K562 (cell line): Measurements from ENCODE around the gene LETM1. TPM values are rescaled to one million over a fixed set of nuclear protein-coding genes. Genes with fewer than 3 reads are reported as not detected.
A peak's percentile ranks its signal among the peaks of the same experiment; 100 is the strongest.

Experiments used
- AFF1 ChIP-seq, 2 experiments: fragments of 450-650 bp; IDR thresholded peaks; 2 replicates each; pipeline ENCODE4 v1.6.1; 2018; ENCODE audit warnings: mild to moderate bottlenecking in 2 of 2, low read depth in 1 of 2; ENCODE audit not compliant: partially characterized antibody in 2 of 2
- BHLHE40 ChIP-seq: IDR thresholded peaks from 2 replicates; pipeline ENCODE4 v1.6.1; 2011; ENCODE audit warnings: low read length, improper control_type of control experiment
- CHAMP1 ChIP-seq: fragments of 450-650 bp; IDR thresholded peaks from 2 replicates; pipeline ENCODE4 v1.6.1; 2016; ENCODE audit warnings: mild to moderate bottlenecking
- KLF1 ChIP-seq: fragments of 450-650 bp; IDR thresholded peaks from 2 replicates; pipeline ENCODE4 v1.6.1; 2016; ENCODE audit warnings: missing genetic modification characterization, missing compliant biosample characterization
- MLLT1 ChIP-seq, 2 experiments: fragments of 450-650 bp; IDR thresholded peaks; 2 replicates each; pipeline ENCODE4 v1.6.1; 2016
- MTA1 ChIP-seq: fragments of 450-650 bp; IDR thresholded peaks from 2 replicates; pipeline ENCODE4 v1.6.1; 2017; ENCODE audit warnings: borderline replicate concordance
- MTA2 ChIP-seq: fragments of 450-650 bp; IDR thresholded peaks from 2 replicates; pipeline ENCODE4 v1.6.1; 2016; ENCODE audit warnings: low read depth
- MYNN ChIP-seq, 2 experiments: sonication (generic); formaldehyde crosslinking in 1 of 2; IDR thresholded peaks; 2 replicates each; pipeline versions ENCODE4 v1.5.0 to v1.6.1; 2016 to 2020; ENCODE audit warnings: antibody characterized with exemption in 1 of 2, missing genetic modification reagents in 1 of 2
- NEUROD1 ChIP-seq: fragments of 150-350 bp; IDR thresholded peaks from 2 replicates; pipeline ENCODE4 v1.6.1; 2014; ENCODE audit warnings: borderline replicate concordance, low read length, low read depth; ENCODE audit not compliant: partially characterized antibody
- UBTF ChIP-seq, 2 experiments: IDR thresholded peaks; 2 replicates each; pipeline ENCODE4 v1.6.1; 2012; ENCODE audit warnings: improper control_type of control experiment in 2 of 2, low read depth in 2 of 2, low read length in 2 of 2, borderline replicate concordance in 1 of 2
- ZNF175 ChIP-seq: fragments of 200-800 bp; sonication (Bioruptor generic); IDR thresholded peaks from 2 replicates; pipeline ENCODE4 v1.6.1; 2016; ENCODE audit warnings: low read depth, mild to moderate bottlenecking, missing genetic modification characterization, missing compliant biosample characterization
- ZNF274 ChIP-seq: IDR thresholded peaks from 2 replicates; pipeline ENCODE4 v1.6.1; 2011; ENCODE audit warnings: low read depth, mild to moderate bottlenecking, low read length, moderate library complexity, borderline replicate concordance
- ZNF766 ChIP-seq: fragments of 200-800 bp; sonication (Bioruptor generic); conservative IDR thresholded peaks from 2 replicates; pipeline ENCODE4 v1.6.1; 2016; ENCODE audit warnings: missing genetic modification characterization, missing compliant biosample characterization
- polyA plus RNA-seq, 8 experiments: library from polyadenylated mRNA; depleted of rRNA in 4 of 8; stranded (reverse) in 5 of 8; unstranded in 3 of 8; fragments of >200 nt; fragmentation: Nextera tagmentation in 2 of 8; fragmentation: Illumina TruSeq in 1 of 8; extraction: Ambion mirVana in 2 of 8; extraction: Trizol in 1 of 8; gene quantifications; 2 replicates each; pipeline versions ENCODE4 v1.2.1 to v1.2.3, GENCODE V29; 2011 to 2014; ENCODE audit warnings: inconsistent platforms in 1 of 8, missing spikeins in 1 of 8
- total RNA-seq, 7 experiments: library from RNA; depleted of rRNA in 6 of 7; stranded (reverse); fragments of >200 nt in 6 of 7; fragmentation: Illumina TruSeq in 2 of 7; extraction: Trizol in 2 of 7; gene quantifications; 2 replicates each; pipeline versions ENCODE4 v1.2.1 to v1.2.3, GENCODE V29; 2011 to 2021; ENCODE audit warnings: low replicate concordance in 1 of 7

LETM1 gene
- total and polyA plus RNA-seq, 9 of the 15 experiments (the other 6 are each of a cell fraction or from before 2014, with no cell fraction given) = 3.9 to 109 (median 35.0) TPM

- TF ChIP-seq MLLT1 (IDR thresholded peaks at IDR 0.05) (peak in 1 of 2 experiments; percentile 49; a peak in 1 of 4 replicates), KLF1 (tag) (no peak), MTA2 (peak; percentile 96), ZNF175 (CRISPR knock-in tag) (peak; percentile 85), ZNF274 (peak; percentile 75), AFF1 (IDR thresholded peaks at IDR 0.05; ENCODE audit: low read depth in 1 of 2, partially characterized antibody in 2 of 2) (peak in 1 of 2 experiments; percentile 31), MYNN (IDR thresholded peaks at IDR 0.05) (no peak), MYNN (CRISPR knock-in tag; IDR thresholded peaks at IDR 0.05) (no peak), NEUROD1 (peak; percentile 58), BHLHE40 (no peak), CHAMP1 (0 out of 2 replicates have a peak, but pooled peaks have one; percentile 61), ZNF766 (CRISPR knock-in tag) (peak; percentile 55; the same call in 1 of the 2 replicates), MTA1 (peak; percentile 50; the same call in 1 of the 2 replicates), UBTF (IDR thresholded peaks at IDR 0.05; ENCODE audit: borderline replicate concordance in 1 of 2, low read depth in 2 of 2, low read length in 2 of 2) (no peak)
These were observed 26.9 kb upstream of the LETM1 start (continued) for GRCh38 chr4:1882850-1883271.
